Vagina (tissue), 2 donors: ENCODE measurements around the gene DCST1. TPM values are rescaled to one million over a fixed set of nuclear protein-coding genes. Genes with fewer than 3 reads are reported as not detected.

Source experiments
- DNase-seq, 2 donors: peaks; one replicate each; pipeline ENCODE4 v3.0.0-alpha.2; 2017; ENCODE audit errors: extremely low spot score in 2 of 2
- H3K27ac ChIP-seq: fragments of 200-600 bp; sonication (generic); one replicate; pipeline ENCODE4 v1.5.1; 2019
- H3K27me3 ChIP-seq: fragments of 200-600 bp; sonication (generic); one replicate; pipeline ENCODE4 v1.5.1; 2019
- H3K36me3 ChIP-seq, 2 donors: fragments of 200-600 bp; sonication (generic); one replicate each; pipeline ENCODE4 v1.5.1; 2017 to 2019
- H3K4me1 ChIP-seq: fragments of 200-600 bp; sonication (generic); one replicate; pipeline ENCODE4 v1.5.1; 2019
- H3K4me3 ChIP-seq, 2 donors: fragments of 200-600 bp; sonication (generic); 1 replicate in 1 of 2; 2 replicates in 1 of 2; pipeline ENCODE4 v1.5.1; 2016 to 2019
- H3K9me3 ChIP-seq: fragments of 200-600 bp; sonication (generic); one replicate; pipeline ENCODE4 v1.5.1; 2019
- CTCF ChIP-seq, 3 experiments: fragments of 450-650 bp in 2 of 3; fragments of 200-600 bp in 1 of 3; sonication (generic) in 1 of 3; IDR thresholded peaks; one replicate each; pipeline ENCODE4 v1.5.1; 2017 to 2019; ENCODE audit warnings: antibody characterized with exemption in 3 of 3, mild to moderate bottlenecking in 2 of 3, moderate library complexity in 2 of 3
- POLR2A ChIP-seq, 2 donors: fragments of 450-650 bp; IDR thresholded peaks; one replicate each; pipeline ENCODE4 v1.6.1; 2017; ENCODE audit warnings: antibody characterized with exemption in 2 of 2, mild to moderate bottlenecking in 2 of 2, moderate library complexity in 2 of 2
- POLR2AphosphoS5 ChIP-seq, 2 donors: sonication (generic); formaldehyde crosslinking; IDR thresholded peaks; one replicate each; pipeline ENCODE4 v1.9.0; 2017; ENCODE audit warnings: antibody characterized with exemption in 2 of 2, mild to moderate bottlenecking in 2 of 2, low read depth in 1 of 2; ENCODE audit not compliant: insufficient read depth in 1 of 2
- intact Hi-C: fragments of 100-400 bp; cut with DNase I; formaldehyde crosslinking; loops from one replicate; pipeline ENCODE4 v1.15.1; 2023
- total RNA-seq: library from RNA; depleted of rRNA; stranded (reverse); fragments of >200 nt; gene quantifications from one replicate; pipeline ENCODE4 v1.2.3, GENCODE V29; 2016

DCST1 gene
- total RNA-seq, 1 donor from 2014 or later = not detected

GRCh38 chr1:154989195-154989860, 44.3 kb upstream of the DCST1 start:
- H3K9me3 ChIP-seq = no peaks in the 10 kb centered on the region
- no peaks in the 10 kb centered on the region for H3K27me3 ChIP-seq
- H3K4me3 ChIP-seq = no peak overlapping the region
- peaks cover 13% of the 10 kb centered on the region for H3K4me1 ChIP-seq
- no peak for DNase-seq
- H3K36me3 ChIP-seq = peaks cover 0 to 18% of the 10 kb centered on the region in 2 donors
- TF ChIP-seq POLR2AphosphoS5 (IDR thresholded peaks at IDR 0.05; ENCODE audit: insufficient read depth in 1 of 2, low read depth in 1 of 2) (no peak), POLR2A (IDR thresholded peaks at IDR 0.05) (no peak), CTCF (IDR thresholded peaks at IDR 0.05) (no peak)
- intact Hi-C loops = no loop called here
- no peak overlapping the region for H3K27ac ChIP-seq

GRCh38 chr1:154990276-154990675, 43.3 kb upstream of the DCST1 start:
- Histone ChIP-seq H3K9me3 (no peaks in the 10 kb centered on the region), H3K4me3 (no peak overlapping the region), H3K36me3 (peaks cover 0 to 18% of the 10 kb centered on the region in 2 donors), H3K4me1 (peaks cover 7% of the 10 kb centered on the region), H3K27me3 (no peaks in the 10 kb centered on the region), H3K27ac (no peak overlapping the region)
- DNase-seq = no peak
- intact Hi-C loops = no loop called here
- TF ChIP-seq POLR2AphosphoS5 (IDR thresholded peaks at IDR 0.05; ENCODE audit: insufficient read depth in 1 of 2, low read depth in 1 of 2) = no peak
- no peak for TF ChIP-seq CTCF (IDR thresholded peaks at IDR 0.05)
- no peak for TF ChIP-seq POLR2A (IDR thresholded peaks at IDR 0.05)

GRCh38 chr1:154992721-154993571, 40.7 kb upstream of the DCST1 start:
- no peaks in the 10 kb centered on the region for H3K27me3 ChIP-seq
- H3K9me3 ChIP-seq = no peaks in the 10 kb centered on the region
- H3K4me3 ChIP-seq = no peak overlapping the region
- intact Hi-C loops = no loop called here
- DNase-seq = no peak
- no peak overlapping the region for H3K27ac ChIP-seq
- H3K4me1 ChIP-seq = peaks cover 8% of the 10 kb centered on the region
- H3K36me3 ChIP-seq = peaks cover 0 to 17% of the 10 kb centered on the region in 2 donors
- no peak for TF ChIP-seq POLR2A (IDR thresholded peaks at IDR 0.05)
- TF ChIP-seq POLR2AphosphoS5 (IDR thresholded peaks at IDR 0.05; ENCODE audit: insufficient read depth in 1 of 2, low read depth in 1 of 2) = no peak
- TF ChIP-seq CTCF (IDR thresholded peaks at IDR 0.05) = no peak

GRCh38 chr1:154993572-154994268, 39.9 kb upstream of the DCST1 start, which contains the start of gene LENEP:
Gene LENEP, plus strand, starts transcription at chr1:154993586. Its CDS starts 22 bp downstream, at chr1:154993608.
- H3K4me3 ChIP-seq = no peak within 1 kb of the TSS
- H3K36me3 ChIP-seq = peaks cover 0 to 13% of the 10 kb centered on the region in 2 donors
- intact Hi-C loops = no loop called here
- TF ChIP-seq POLR2A (IDR thresholded peaks at IDR 0.05) (no peak), POLR2AphosphoS5 (IDR thresholded peaks at IDR 0.05; ENCODE audit: insufficient read depth in 1 of 2, low read depth in 1 of 2) (no peak), CTCF (IDR thresholded peaks at IDR 0.05) (no peak)
- DNase-seq = no peak
- H3K27me3 ChIP-seq = no peaks in the 10 kb centered on the region
- H3K27ac ChIP-seq = no peak within 1 kb of the TSS
- H3K4me1 ChIP-seq = peaks cover 15% of the 10 kb centered on the region
- H3K9me3 ChIP-seq = no peaks in the 10 kb centered on the region
